ENCODE data around the gene SLBP. TPM values are rescaled to one million over a fixed set of nuclear protein-coding genes. Genes with fewer than 3 reads are reported as not detected.

Gene SLBP
- total RNA-seq, 2 donors from 2014 or later, result 30.1 to 56.9 TPM

DNA sequence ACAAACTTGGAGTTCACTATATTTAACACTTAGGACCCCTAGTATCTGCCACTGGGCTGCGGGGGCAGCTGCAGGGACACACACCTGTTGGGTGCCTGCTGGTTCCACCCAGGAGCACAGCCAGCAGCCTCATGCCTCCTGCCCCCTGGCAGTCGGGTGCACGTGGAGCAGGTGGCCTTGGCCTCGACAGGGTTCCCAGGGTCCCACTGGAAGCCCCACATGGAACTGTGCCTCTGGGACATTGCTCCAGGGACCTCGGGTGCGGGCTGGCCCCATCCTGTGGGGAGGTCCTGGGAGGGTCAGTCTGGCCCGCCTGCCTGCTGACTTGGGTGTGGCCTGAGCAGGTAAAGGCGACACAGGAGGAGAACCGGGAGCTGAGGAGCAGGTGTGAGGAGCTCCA is 27.2 kb upstream of the SLBP start:
- Histone ChIP-seq H3K4me1 (no peaks in the 10 kb centered on the region), H3K9ac (ENCODE audit: low read depth in 2 of 2, low read length in 2 of 2) (no peak overlapping the region), H3K4me3 (no peak overlapping the region), H3K27ac (no peak overlapping the region), H3K9me3 (peaks cover 4% of the 10 kb centered on the region), H3K27me3 (no peaks in the 10 kb centered on the region), H3K36me3 (no peaks in the 10 kb centered on the region)
- no peak for DNase-seq
- intact Hi-C loops (cut with DNase I), result no loop called here
- TF ChIP-seq, protein P1, sequence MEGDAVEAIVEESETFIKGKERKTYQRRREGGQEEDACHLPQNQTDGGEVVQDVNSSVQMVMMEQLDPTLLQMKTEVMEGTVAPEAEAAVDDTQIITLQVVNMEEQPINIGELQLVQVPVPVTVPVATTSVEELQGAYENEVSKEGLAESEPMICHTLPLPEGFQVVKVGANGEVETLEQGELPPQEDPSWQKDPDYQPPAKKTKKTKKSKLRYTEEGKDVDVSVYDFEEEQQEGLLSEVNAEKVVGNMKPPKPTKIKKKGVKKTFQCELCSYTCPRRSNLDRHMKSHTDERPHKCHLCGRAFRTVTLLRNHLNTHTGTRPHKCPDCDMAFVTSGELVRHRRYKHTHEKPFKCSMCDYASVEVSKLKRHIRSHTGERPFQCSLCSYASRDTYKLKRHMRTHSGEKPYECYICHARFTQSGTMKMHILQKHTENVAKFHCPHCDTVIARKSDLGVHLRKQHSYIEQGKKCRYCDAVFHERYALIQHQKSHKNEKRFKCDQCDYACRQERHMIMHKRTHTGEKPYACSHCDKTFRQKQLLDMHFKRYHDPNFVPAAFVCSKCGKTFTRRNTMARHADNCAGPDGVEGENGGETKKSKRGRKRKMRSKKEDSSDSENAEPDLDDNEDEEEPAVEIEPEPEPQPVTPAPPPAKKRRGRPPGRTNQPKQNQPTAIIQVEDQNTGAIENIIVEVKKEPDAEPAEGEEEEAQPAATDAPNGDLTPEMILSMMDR (IDR thresholded peaks at IDR 0.05), result no peak

DNA sequence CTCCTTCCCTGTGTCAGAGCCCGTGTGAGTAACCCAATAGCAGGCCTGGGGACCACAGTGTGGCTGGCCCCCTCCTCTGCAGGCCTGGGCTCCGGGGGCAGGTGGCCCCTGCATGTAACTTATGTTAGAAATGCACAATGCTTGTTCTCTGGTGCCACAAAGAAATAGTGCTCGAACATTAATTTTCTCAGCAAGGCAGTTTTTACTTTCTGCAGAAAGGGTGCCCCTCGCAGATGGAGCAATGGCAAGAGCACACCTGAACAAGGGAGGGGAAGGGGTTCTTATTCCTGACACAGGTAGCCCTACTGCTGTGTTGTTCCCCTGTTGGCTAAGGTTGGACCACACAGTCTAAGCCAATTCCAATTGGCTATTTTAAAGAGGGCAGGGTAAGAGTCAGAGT is 26.3 kb upstream of the SLBP start:
- Histone ChIP-seq H3K4me1 (no peaks in the 10 kb centered on the region), H3K36me3 (no peaks in the 10 kb centered on the region), H3K4me3 (no peak overlapping the region), H3K9ac (ENCODE audit: low read depth in 2 of 2, low read length in 2 of 2) (no peak overlapping the region), H3K27ac (no peak overlapping the region), H3K9me3 (peaks cover 4% of the 10 kb centered on the region), H3K27me3 (no peaks in the 10 kb centered on the region)
- TF ChIP-seq, protein P1 (IDR thresholded peaks at IDR 0.05), result no peak
- intact Hi-C loops (cut with DNase I), result no loop called here
- no peak for DNase-seq

DNA sequence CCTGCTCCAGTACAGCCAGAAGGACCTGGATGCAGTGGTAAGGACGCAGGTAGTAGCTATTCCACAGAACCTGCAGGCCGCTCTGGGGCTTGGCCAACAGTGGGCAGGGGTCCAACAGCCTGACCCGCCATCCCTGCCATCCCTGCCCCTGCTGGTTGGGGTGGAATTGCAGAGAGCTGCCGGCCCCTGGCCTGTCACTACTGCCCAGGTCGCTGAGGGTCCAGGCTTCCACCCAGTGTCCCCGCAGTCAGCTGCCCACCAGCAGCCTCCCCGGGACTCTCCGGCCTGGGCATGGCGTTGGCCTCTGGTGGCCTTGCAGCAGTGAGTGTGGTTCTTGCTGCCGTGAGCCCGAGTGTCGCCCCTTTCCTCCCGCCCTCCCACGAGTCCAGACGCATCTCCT is 25.5 kb upstream of the SLBP start:
- Histone ChIP-seq H3K36me3 (no peaks in the 10 kb centered on the region), H3K27ac (no peak overlapping the region), H3K27me3 (no peaks in the 10 kb centered on the region), H3K4me1 (no peaks in the 10 kb centered on the region), H3K9ac (ENCODE audit: low read depth in 2 of 2, low read length in 2 of 2) (no peak overlapping the region), H3K4me3 (no peak overlapping the region), H3K9me3 (peaks cover 4% of the 10 kb centered on the region)
- intact Hi-C loops (cut with DNase I), result no loop called here
- DNase-seq, result no peak
- TF ChIP-seq, protein P1 (IDR thresholded peaks at IDR 0.05), result no peak

DNA sequence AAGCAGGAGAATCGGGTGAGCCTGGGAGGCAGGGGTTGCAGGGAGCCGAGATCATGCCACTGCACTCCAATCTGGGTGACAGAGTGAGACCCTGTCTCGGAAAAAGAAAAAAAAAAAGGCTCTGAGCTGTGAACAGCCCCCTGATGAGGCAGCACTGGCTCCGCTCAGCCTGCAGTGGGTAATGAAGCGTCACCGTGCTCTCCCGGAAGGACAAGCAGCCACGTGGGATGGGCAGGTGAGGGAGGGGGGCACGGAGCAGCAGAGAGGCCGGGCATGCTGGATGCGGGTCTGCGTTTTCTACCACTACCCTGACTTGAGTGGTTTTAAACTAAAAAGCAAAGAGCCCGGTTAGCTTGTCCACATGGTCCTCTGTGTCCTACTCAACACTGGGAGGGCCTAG is 24.7 kb upstream of the SLBP start:
- DNase-seq, result no peak
- intact Hi-C loops (cut with DNase I), result no loop called here
- TF ChIP-seq, protein P1 (IDR thresholded peaks at IDR 0.05), result no peak
- Histone ChIP-seq H3K27me3 (no peaks in the 10 kb centered on the region), H3K9me3 (peaks cover 4% of the 10 kb centered on the region), H3K4me3 (no peak overlapping the region), H3K36me3 (no peaks in the 10 kb centered on the region), H3K4me1 (no peaks in the 10 kb centered on the region), H3K9ac (ENCODE audit: low read depth in 2 of 2, low read length in 2 of 2) (no peak overlapping the region), H3K27ac (no peak overlapping the region)

DNA sequence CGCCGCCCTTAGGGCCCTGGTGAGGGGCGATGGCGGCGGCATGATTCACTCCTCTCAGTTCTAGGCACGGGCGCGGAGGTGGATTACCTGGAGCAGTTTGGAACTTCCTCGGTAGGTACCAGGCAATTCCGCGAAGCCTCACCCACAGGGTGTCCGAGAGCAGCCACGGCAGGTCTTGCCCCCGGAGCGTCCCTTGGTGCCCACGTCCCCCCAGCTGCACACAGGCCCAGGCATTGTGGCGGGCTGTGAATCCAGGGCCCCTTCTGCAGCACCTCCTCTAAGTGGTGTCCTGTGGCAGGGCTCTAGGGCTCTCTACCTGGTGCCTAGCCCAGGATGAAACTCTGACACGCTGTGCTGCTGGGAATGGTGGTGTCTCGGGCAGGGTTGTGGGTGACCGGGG is 23.1 kb upstream of the SLBP start:
- Histone ChIP-seq H3K9ac (ENCODE audit: low read depth in 2 of 2, low read length in 2 of 2) (no peak overlapping the region), H3K36me3 (no peaks in the 10 kb centered on the region), H3K27ac (no peak overlapping the region), H3K4me3 (no peak overlapping the region), H3K4me1 (no peaks in the 10 kb centered on the region), H3K27me3 (no peaks in the 10 kb centered on the region), H3K9me3 (peaks cover 4% of the 10 kb centered on the region)
- intact Hi-C loops (cut with DNase I), result no loop called here
- TF ChIP-seq, protein P1 (IDR thresholded peaks at IDR 0.05), result no peak
- DNase-seq, result no peak

DNA sequence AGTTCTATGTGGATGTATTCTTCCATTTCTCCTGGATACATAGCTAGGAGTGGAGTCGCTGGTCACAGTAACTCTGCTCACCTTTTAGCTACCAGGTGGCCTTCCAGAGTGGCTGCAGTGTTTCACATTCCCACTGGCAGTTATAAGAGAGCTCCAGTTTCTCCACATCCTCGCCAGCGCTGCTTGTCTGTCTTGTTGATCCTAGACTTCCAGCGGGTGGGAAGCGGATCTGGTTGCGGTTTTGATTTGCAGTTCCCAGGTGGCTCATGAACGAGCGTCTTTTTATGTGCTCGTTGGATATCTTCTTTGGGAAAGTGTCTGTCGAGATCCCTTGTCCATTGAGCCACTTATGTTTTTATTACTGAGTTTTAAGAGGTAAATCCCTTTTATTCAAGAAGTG is 20.8 kb upstream of the SLBP start:
- H3K27me3 ChIP-seq, result no peaks in the 10 kb centered on the region
- no peaks in the 10 kb centered on the region for H3K36me3 ChIP-seq
- TF ChIP-seq, protein P1 (IDR thresholded peaks at IDR 0.05), result no peak
- intact Hi-C loops (cut with DNase I), result no loop called here
- H3K9ac ChIP-seq (ENCODE audit: low read depth in 2 of 2, low read length in 2 of 2), result no peak overlapping the region
- no peak overlapping the region for H3K27ac ChIP-seq
- no peaks in the 10 kb centered on the region for H3K4me1 ChIP-seq
- no peaks in the 10 kb centered on the region for H3K9me3 ChIP-seq
- no peak overlapping the region for H3K4me3 ChIP-seq
- DNase-seq, result no peak

Measured in colonic mucosa (tissue), 4 donors.